PFSK-1 (cell line): ENCODE data around the gene RGS3.

ENCODE experiments used
- POLR2AphosphoS5 ChIP-seq: IDR thresholded peaks from 2 replicates; pipeline ENCODE4 v1.6.1; 2012; ENCODE audit warnings: low read depth, mild to moderate bottlenecking, control low read depth, low read length, moderate library complexity
- REST ChIP-seq, 2 experiments: IDR thresholded peaks; 2 replicates each; pipeline versions ENCODE4 v1.6.1 to v1.8.0; 2011 to 2012; ENCODE audit warnings: low read depth in 2 of 2, low read length in 2 of 2, control low read depth in 1 of 2, inconsistent platforms in 1 of 2, mild to moderate bottlenecking in 1 of 2, moderate library complexity in 1 of 2; ENCODE audit not compliant: insufficient read depth in 1 of 2
- TAF1 ChIP-seq: IDR thresholded peaks from 2 replicates; pipeline ENCODE4 v1.6.1; 2012; ENCODE audit warnings: low read length, control low read depth, borderline replicate concordance; ENCODE audit not compliant: insufficient read depth

- TF ChIP-seq POLR2AphosphoS5 (no peak), TAF1 (no peak), REST (IDR thresholded peaks at IDR 0.05; ENCODE audit: insufficient read depth in 1 of 2, low read depth in 2 of 2, low read length in 2 of 2) (no peak)
Observed at GRCh38 chr9:113636693-113637092, 173.2 kb downstream of the RGS3 start.
